Ecto neural progenitor cell (in vitro differentiated cells): ENCODE data around the gene HS2ST1.
"Not testable (repeated sequence)": the region's sequence is repeated elsewhere in the genome, so short reads cannot be mapped to it uniquely, and the experiment has no call there.

ENCODE experiments used
- DNase-seq: peaks from one replicate; pipeline ENCODE4 v3.0.0-alpha.2; 2018; ENCODE audit warnings: low spot score

Gene HS2ST1

GRCh38 chr1:87066708-87067107, 152.3 kb downstream of the HS2ST1 start:
- DNase-seq: not testable (repeated sequence)

GRCh38 chr1:87072411-87072810, 158.0 kb downstream of the HS2ST1 start:
- no peak for DNase-seq

- no peak for DNase-seq
Observed at GRCh38 chr1:87072904-87073303, 158.5 kb downstream of the HS2ST1 start.

GRCh38 chr1:87074001-87074795, 159.8 kb downstream of the HS2ST1 start:
- DNase-seq: no peak

GRCh38 chr1:87077959-87078639, 163.7 kb downstream of the HS2ST1 start:
- no peak for DNase-seq

GRCh38 chr1:87084244-87084836, 169.9 kb downstream of the HS2ST1 start:
- DNase-seq: no peak

GRCh38 chr1:87086120-87086519, 171.7 kb downstream of the HS2ST1 start:
- DNase-seq: no peak

- no peak for DNase-seq
Observed at GRCh38 chr1:87089070-87089736, 174.8 kb downstream of the HS2ST1 start.

GRCh38 chr1:87089823-87090222, 175.4 kb downstream of the HS2ST1 start:
- no peak for DNase-seq

GRCh38 chr1:87091425-87091824, 177.0 kb downstream of the HS2ST1 start:
- no peak for DNase-seq

GRCh38 chr1:87092846-87093245, 178.4 kb downstream of the HS2ST1 start:
- DNase-seq: no peak

- no peak for DNase-seq
Observed at GRCh38 chr1:87093286-87093685, 178.9 kb downstream of the HS2ST1 start.

GRCh38 chr1:87094238-87094637, 179.8 kb downstream of the HS2ST1 start:
- no peak for DNase-seq

- DNase-seq: no peak
Observed at GRCh38 chr1:87100271-87100670, 185.8 kb downstream of the HS2ST1 start.

GRCh38 chr1:87103074-87103473, 188.6 kb downstream of the HS2ST1 start:
- DNase-seq: no peak

- DNase-seq: no peak
Observed at GRCh38 chr1:87104140-87104539, 189.7 kb downstream of the HS2ST1 start.

- no peak for DNase-seq
Observed at GRCh38 chr1:87104945-87105344, 190.5 kb downstream of the HS2ST1 start.

GRCh38 chr1:87106144-87106543, 191.7 kb downstream of the HS2ST1 start:
- no peak for DNase-seq

GRCh38 chr1:87106867-87107266, 192.4 kb downstream of the HS2ST1 start:
- DNase-seq: no peak

GRCh38 chr1:87108228-87108627, 193.8 kb downstream of the HS2ST1 start:
- no peak for DNase-seq

GRCh38 chr1:87108814-87109411, 194.5 kb downstream of the HS2ST1 start:
- no peak for DNase-seq
